SK-N-MC (cell line): ENCODE results near the gene TMEM80.
A peak's percentile ranks its signal among the peaks of the same experiment; 100 is the strongest.

ENCODE experiments used
- DNase-seq: peaks from one replicate; pipeline ENCODE4 v3.0.0-alpha.2; 2011; ENCODE audit warnings: low read depth, low spot score
- H3K27ac ChIP-seq: fragments of 200-600 bp; sonication (generic); 2 replicates; pipeline ENCODE4 v1.5.1; 2016; ENCODE audit warnings: mixed run types
- H3K36me3 ChIP-seq: fragments of 200-600 bp; sonication (generic); 2 replicates; pipeline ENCODE4 v1.6.1; 2017; ENCODE audit warnings: antibody characterized with exemption, low read length, mixed read lengths; ENCODE audit not compliant: insufficient read depth
- H3K4me3 ChIP-seq: fragments of 200-600 bp; sonication (generic); 2 replicates; pipeline ENCODE4 v1.5.1; 2016
- H3K9ac ChIP-seq: fragments of 200-600 bp; sonication (generic); 2 replicates; pipeline ENCODE4 v1.8.0; 2017; ENCODE audit warnings: mixed run types, mixed read lengths; ENCODE audit not compliant: insufficient read length
- H3K9me3 ChIP-seq: fragments of 200-600 bp; sonication (generic); 2 replicates; pipeline ENCODE4 v1.6.1; 2017; ENCODE audit warnings: low read depth, mild to moderate bottlenecking, antibody characterized with exemption, low read length, moderate library complexity, mixed read lengths
- EZH2 ChIP-seq: fragments of 200-600 bp; sonication (generic); IDR thresholded peaks from one replicate; pipeline ENCODE4 v1.6.1; 2017; ENCODE audit warnings: antibody characterized with exemption
- FOXP2 ChIP-seq: optimal IDR thresholded peaks from 2 replicates; pipeline ENCODE3; 2011; ENCODE audit warnings: mild to moderate bottlenecking, moderate library complexity; ENCODE audit not compliant: insufficient read depth; ENCODE audit errors: extremely low read length, control extremely low read depth
- POLR2AphosphoS5 ChIP-seq: IDR thresholded peaks from 2 replicates; pipeline ENCODE4 v1.6.1; 2012; ENCODE audit warnings: mild to moderate bottlenecking, low read depth, low read length, borderline replicate concordance

Gene TMEM80

DNA sequence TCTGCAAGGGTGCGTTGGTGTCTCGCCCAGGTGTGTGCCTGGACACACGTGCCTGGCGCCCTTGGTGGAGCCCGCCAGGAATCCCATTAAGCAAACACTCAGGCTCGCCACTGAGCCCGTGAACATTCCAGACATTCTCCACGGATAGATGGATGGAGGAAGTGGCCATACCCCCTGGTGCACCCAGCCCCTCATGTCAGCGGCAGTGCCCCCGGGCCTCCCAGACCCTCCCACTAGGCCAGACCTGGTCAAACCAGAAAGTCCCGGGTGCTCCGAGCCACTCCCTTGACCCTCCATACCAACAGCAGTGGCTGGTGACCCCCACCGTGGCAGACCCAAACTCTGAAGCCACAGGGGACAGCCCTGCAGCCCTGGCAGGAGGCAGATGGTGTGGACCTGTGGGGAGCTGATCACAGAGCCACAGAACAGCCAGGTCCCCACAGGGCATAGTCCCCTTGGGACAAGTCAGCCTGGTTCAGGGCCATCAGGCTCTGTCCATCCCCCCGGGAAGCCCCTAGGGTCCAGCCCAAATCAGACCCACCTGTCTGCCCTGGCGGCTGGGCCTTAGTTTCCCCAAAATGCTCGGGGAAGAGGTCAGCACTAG lies 12.3 kb downstream of the TMEM80 start:
- Histone ChIP-seq H3K36me3 (no peaks in the 10 kb centered on the region), H3K9ac (no peak overlapping the region), H3K9me3 (no peaks in the 10 kb centered on the region), H3K4me3 (no peak overlapping the region), H3K27ac (no peak overlapping the region)
- DNase-seq: no peak
- TF ChIP-seq EZH2 (no peak), POLR2AphosphoS5 (no peak), FOXP2 (no peak)

DNA sequence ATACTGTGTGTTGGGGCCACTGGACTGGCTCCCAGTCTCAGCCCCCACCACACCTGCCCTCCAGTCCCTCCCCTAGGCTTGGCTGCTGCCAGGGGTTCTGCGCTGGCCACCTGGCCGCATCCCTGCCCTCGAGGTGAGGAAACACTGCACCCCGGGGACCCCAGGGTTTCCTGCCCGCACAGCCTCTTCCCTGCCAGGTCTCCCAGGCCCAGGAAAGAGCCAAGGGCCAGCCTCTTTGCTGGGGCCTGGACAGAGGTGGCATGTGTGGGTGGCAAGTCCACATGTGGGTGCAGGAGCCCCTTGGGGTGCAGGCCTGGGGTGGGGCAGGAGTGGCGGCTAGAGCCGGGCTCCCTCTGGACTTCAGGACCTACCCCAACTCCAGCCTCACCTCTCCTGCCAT lies 12.9 kb downstream of the TMEM80 start:
- Histone ChIP-seq H3K9me3 (no peaks in the 10 kb centered on the region), H3K4me3 (no peak overlapping the region), H3K27ac (no peak overlapping the region), H3K9ac (no peak overlapping the region), H3K36me3 (no peaks in the 10 kb centered on the region)
- TF ChIP-seq FOXP2 (no peak), EZH2 (no peak), POLR2AphosphoS5 (no peak)
- no peak for DNase-seq

DNA sequence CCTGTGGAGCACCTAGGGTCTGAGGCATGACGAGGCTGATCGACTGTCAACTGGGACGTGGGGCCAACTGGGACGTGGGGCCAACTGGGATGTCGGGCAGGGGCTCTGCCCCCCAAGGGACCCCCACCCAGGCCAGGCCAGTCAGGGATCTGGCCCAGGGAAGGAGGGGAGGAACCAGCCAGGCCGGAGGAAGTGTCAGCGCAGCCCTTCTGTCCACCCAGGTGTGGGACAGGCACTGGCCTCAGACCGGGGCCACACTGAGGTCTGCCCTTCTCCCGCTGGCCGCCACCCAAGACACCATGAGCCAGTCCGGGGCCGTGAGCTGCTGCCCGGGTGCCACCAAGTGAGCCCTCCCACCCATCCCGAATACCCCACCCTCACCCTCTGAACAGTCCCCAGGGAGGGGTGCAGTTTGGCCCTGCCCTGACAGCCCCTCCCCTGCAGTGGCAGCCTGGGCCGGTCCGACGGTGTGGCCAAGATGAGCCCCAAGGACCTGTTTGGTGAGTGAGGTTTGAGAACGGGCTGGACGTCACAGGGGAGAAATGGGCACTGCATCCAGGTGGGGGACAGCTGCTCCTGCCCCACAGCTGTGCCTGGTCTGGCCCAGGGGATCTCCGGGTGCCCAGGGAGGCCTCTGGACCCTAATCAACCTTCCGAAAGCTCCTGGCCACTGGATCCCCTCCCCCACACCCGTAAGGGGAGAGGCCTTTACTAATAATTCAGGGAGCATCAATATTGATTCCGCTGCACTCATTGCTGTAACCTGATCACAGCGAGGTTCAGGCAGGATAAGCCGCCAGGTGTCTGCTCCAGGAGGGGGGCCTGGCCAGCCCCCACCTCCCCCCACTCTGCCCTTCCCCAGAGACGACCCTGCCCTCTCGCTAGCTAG lies 13.7 kb downstream of the TMEM80 start:
- no peak for DNase-seq
- H3K9me3 ChIP-seq: no peaks in the 10 kb centered on the region
- no peak for TF ChIP-seq FOXP2
- no peak overlapping the region for H3K9ac ChIP-seq
- H3K27ac ChIP-seq: no peak overlapping the region
- no peak overlapping the region for H3K4me3 ChIP-seq
- H3K36me3 ChIP-seq: no peaks in the 10 kb centered on the region

- Histone ChIP-seq H3K27ac (no peak overlapping the region), H3K9ac (no peak overlapping the region), H3K36me3 (no peaks in the 10 kb centered on the region), H3K9me3 (no peaks in the 10 kb centered on the region), H3K4me3 (no peak overlapping the region)
- no peak for DNase-seq
- TF ChIP-seq FOXP2 (no peak), POLR2AphosphoS5 (no peak), EZH2 (no peak)
These were observed 18.8 kb downstream of the TMEM80 start for GRCh38 chr11:714436-714835.

DNA sequence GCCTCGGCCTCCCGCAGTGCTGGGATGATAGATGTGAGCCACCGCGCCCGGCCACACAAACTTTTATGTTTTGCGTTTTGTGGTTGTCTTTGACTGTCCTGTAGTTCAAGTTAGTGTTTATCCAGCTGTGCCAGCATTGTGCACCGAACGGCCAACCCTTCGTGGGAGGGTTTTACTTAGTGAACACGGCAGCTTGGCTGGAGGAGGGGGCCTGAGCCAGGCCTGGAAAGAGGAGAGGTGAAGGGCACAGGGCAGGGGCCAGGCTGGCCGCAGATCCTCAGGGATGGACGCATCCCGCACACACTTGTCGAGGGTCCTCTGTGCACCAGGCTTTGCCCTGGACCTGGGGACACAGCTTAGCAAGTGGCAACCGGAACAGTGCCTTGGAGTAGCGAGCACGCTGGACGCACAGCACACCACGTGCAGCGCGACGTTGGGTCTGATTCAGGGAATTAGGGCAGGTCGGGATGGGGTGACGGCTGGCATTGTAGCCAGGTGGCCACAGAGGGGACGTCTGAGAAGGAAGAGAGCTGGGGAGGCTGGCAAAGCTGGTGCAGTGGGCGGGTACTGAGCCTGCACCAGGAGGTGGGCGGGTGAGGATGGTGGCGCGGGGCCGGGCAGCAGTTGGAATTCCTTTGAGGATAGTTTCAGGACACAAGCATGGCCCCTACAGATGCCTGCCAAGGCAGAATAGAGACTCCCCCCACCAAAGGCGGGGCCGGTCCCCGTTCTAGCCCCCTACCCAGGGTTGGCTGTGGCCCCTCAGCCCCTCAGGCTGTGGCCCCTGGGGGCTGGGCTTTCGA lies 23.8 kb downstream of the TMEM80 start:
- Histone ChIP-seq H3K4me3 (no peak overlapping the region), H3K27ac (no peak overlapping the region), H3K36me3 (no peaks in the 10 kb centered on the region), H3K9ac (no peak overlapping the region), H3K9me3 (no peaks in the 10 kb centered on the region)
- no peak for DNase-seq
- TF ChIP-seq FOXP2 (no peak), POLR2AphosphoS5 (no peak), EZH2 (no peak)

DNA sequence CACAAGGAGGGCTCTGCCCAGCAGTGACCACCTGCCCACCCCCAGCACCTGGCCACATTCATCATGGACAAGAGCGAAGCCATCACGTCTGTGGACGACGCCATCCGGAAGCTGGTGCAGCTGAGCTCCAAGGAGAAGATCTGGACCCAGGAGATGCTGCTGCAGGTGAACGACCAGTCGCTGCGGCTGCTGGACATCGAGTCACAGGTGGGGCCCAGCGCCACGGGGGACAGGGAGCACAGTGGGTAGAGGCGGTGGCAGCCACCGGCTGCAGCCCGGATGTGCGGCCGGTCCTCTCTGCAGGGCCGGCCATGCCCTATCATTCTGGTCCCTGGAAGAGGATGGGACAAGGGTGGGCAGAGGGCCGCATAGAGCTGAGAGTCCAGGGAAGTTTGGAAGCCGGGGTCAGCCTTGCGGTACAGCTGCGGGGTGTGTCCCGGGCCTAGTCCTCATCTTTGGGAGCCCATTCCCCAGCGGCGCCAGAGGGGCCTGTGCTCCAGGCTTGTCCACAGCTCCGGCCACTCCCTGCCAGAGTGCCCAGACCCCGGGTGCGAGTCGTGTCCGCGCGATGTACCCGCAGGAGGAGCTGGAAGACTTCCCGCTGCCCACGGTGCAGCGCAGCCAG lies 24.5 kb downstream of the TMEM80 start:
- H3K9ac ChIP-seq: no peak overlapping the region
- H3K4me3 ChIP-seq: peak overlapping the region; percentile 72

DNA sequence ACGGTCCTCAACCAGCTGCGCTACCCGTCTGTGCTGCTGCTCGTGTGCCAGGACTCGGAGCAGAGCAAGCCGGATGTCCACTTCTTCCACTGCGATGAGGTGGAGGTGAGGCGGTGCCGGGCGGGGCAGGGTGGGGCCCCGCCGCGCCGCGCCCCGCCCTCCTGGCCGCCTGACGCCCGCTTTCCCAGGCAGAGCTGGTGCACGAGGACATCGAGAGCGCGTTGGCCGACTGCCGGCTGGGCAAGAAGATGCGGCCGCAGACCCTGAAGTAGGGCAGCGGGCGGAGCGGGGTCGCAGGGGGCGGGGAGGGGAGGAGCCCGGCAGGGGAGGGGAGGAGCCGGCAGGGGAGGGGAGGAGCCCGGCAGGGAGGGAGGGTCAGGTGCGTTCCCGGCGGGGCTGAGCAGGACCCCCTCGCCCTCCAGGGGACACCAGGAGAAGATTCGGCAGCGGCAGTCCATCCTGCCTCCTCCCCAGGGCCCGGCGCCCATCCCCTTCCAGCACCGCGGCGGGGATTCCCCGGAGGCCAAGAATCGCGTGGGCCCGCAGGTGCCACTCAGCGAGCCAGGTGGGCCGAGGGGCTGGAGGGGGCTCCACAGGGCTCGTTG lies 25.1 kb downstream of the TMEM80 start:
- no peaks in the 10 kb centered on the region for H3K36me3 ChIP-seq
- DNase-seq: no peak

More for the DNA sequence above, 24.5 kb downstream of the TMEM80 start:
- Histone ChIP-seq H3K27ac (no peak overlapping the region), H3K36me3 (no peaks in the 10 kb centered on the region), H3K9me3 (no peaks in the 10 kb centered on the region)
- DNase-seq: no peak
- TF ChIP-seq EZH2 (no peak), FOXP2 (no peak)

More for the DNA sequence above, 25.1 kb downstream of the TMEM80 start:
- Histone ChIP-seq H3K27ac (no peak overlapping the region), H3K4me3 (peak overlapping the region; percentile 72), H3K9ac (no peak overlapping the region), H3K9me3 (no peaks in the 10 kb centered on the region)
- TF ChIP-seq FOXP2 (no peak), EZH2 (no peak), POLR2AphosphoS5 (no peak)
